AG04449 (cell line): ENCODE data around the gene AANAT.
A peak's percentile ranks its signal among the peaks of the same experiment; 100 is the strongest.

Experiments
- CTCF ChIA-PET: fragments of 350-600 bp; formaldehyde crosslinking; extraction: SDS; loops from one replicate; lab custom pipeline; 2021; ENCODE audit warnings: antibody characterized with exemption; lab: Yijun Ruan, JAX
- POLR2A ChIA-PET: fragments of 400-600, 350-600 bp; formaldehyde crosslinking; extraction: SDS; loops from one replicate; lab custom pipeline; 2020; ENCODE audit warnings: antibody characterized with exemption, inconsistent platforms; lab: Yijun Ruan, JAX
- DNase-seq: peaks from one replicate; pipeline ENCODE4 v3.0.0-alpha.2; 2010; ENCODE audit warnings: low read depth, low spot score
- H3K4me3 ChIP-seq: 2 replicates; pipeline ENCODE4 v1.5.1; 2011; ENCODE audit warnings: low read depth, mild to moderate bottlenecking, control low read depth, low read length
- TF ChIP-seq, protein P1 (sequence below): IDR thresholded peaks from one replicate; pipeline ENCODE4 v1.5.1; 2011; ENCODE audit warnings: mild to moderate bottlenecking, moderate library complexity, low read length, control low read depth, inconsistent platforms; ENCODE audit not compliant: insufficient read depth; ENCODE audit errors: missing control alignments

The AANAT gene

DNA sequence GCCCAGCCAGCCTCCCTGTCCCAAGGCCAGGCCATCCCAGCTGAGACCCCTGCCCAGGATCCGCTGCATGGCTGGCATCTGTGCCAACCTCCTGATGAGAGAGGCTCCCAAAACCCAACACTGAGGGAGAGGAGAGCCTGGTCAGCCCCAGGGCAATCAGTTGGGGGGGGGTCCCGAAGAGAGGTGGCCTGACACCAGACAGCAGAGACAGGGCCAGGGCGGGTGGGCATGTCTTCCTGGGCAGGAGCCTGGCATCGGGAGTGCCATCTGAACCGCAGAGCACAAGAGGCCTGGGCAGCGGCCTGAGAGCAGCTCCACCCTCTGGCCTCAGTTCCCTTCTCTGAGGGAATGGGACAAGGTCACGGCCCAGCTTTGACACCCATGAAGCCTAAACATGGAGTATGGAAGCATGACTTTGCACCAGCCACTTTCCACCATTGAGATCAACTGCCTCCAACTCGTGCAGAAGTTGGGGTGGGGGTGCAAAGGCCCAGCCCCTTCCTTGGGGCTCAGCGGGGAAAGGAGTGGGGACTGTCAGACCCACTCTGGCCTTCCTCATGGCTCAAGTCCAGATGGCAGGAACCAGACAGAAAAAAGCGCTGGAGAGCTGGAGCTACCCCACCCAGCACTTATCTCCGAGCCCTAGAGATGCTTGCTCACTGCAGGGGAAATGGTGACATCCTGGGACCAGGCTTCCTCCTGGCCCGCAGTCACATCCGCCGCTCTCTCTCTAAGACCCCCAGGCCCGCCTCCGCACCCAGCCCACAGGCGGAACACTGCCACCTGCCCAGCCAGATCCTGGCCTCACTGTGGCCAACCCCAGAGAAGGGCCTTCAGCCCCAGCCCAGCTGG is 24.1 kb downstream of the AANAT start:
- ChIA-PET POLR2A (no interaction called here), CTCF (interaction anchor here (1.8 to 34.2 kb wide), 3 partner anchors 9 to 27 kb away, joined by 4 to 1209 read pairs (median 47); partner anchors contain the start of genes AANAT and UBE2O)
- H3K4me3 ChIP-seq, result no peak overlapping the region
- TF ChIP-seq, protein P1, sequence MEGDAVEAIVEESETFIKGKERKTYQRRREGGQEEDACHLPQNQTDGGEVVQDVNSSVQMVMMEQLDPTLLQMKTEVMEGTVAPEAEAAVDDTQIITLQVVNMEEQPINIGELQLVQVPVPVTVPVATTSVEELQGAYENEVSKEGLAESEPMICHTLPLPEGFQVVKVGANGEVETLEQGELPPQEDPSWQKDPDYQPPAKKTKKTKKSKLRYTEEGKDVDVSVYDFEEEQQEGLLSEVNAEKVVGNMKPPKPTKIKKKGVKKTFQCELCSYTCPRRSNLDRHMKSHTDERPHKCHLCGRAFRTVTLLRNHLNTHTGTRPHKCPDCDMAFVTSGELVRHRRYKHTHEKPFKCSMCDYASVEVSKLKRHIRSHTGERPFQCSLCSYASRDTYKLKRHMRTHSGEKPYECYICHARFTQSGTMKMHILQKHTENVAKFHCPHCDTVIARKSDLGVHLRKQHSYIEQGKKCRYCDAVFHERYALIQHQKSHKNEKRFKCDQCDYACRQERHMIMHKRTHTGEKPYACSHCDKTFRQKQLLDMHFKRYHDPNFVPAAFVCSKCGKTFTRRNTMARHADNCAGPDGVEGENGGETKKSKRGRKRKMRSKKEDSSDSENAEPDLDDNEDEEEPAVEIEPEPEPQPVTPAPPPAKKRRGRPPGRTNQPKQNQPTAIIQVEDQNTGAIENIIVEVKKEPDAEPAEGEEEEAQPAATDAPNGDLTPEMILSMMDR, result no peak
- DNase-seq, result no peak

DNA sequence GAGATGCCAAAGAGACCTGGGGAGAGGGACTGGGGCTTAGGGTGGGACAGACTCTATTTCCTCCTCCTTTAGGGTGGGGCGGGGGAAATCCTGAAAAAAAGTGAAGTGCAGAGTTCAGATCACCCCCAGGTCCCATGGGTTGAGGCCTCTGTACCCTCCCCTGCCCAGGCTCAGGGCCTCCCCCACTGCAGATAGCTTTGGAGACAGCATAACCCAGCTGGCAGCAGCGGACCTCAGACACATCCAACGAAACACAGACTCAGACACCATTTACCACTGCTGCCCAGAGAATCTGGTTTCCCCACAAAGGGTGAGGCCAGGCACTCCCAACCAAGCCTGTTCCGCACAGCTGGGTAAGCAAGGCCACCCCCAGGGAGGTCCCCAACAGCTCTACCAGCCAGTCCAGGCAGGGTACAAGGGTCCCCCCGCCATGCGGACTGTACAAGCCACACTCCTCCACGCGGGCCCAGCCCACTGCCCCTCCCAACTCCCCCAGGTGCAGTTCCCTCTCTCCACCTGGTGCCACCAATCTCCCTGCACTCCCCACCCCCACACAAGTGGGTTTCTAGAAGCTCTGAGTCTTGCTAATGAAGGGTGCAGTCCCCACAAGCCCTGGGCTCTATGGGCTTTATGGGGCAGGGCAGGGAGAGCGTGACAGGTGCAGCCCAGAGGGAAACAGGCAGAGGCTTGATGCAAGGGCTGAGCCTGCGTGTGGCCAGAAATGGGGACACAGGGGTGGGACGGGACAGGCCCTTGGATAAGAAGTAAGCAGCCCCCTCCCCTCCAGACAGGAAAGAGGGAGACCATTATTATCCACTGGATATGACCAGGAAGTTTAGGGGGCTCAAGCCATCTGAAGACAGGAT is 25.0 kb downstream of the AANAT start:
- POLR2A ChIA-PET, result interaction anchor here (0.7 to 1.0 kb wide), 2 partner anchors 9 to 15 kb away, joined by 3 to 4 read pairs; partner anchors contain the start of gene RHBDF2
- no peak overlapping the region for H3K4me3 ChIP-seq
- TF ChIP-seq, protein P1, result no peak
- CTCF ChIA-PET, result interaction anchor here (0.9 to 34.2 kb wide), 5 partner anchors 8 to 28 kb away, joined by 3 to 1209 read pairs (median 8); partner anchors contain the start of genes AANAT and UBE2O
- no peak for DNase-seq

DNA sequence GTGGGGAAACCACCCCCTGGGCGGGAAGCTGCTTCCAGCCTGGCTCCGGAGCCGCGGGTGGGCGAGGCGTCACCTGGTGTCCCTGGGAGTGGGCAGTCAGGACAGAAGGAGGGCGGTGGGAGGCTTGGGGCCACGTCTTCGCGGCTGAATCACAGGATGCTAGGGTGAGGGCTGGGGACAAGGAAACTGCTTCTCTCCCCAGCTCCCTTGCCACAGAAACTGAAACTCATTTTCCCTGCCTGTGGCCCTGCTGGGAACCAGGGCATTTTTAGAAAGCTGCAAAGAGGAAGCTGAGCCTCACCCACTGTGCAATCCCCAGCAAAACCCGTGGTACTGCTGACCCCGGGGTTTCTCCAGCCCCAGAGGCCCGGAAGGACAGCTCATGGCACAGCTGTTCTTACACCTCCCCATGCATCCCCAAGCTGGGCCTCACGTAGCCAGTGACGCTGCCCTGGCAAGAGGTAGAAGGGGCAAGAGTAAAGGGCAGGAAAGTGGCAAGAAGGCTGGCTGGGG is 25.6 kb downstream of the AANAT start:
- TF ChIP-seq, protein P1, result no peak
- no peak for DNase-seq
- peak overlapping the region; percentile 12; the same call in 1 of the 2 replicates for H3K4me3 ChIP-seq
- CTCF ChIA-PET, result interaction anchor here (0.9 to 34.2 kb wide), 4 partner anchors 10 to 29 kb away, joined by 3 to 1209 read pairs (median 28); partner anchors contain the start of genes AANAT and UBE2O
- POLR2A ChIA-PET, result interaction anchor here (0.7 to 1.0 kb wide), 2 partner anchors 9 to 16 kb away, joined by 3 to 4 read pairs; partner anchors contain the start of gene RHBDF2

DNA sequence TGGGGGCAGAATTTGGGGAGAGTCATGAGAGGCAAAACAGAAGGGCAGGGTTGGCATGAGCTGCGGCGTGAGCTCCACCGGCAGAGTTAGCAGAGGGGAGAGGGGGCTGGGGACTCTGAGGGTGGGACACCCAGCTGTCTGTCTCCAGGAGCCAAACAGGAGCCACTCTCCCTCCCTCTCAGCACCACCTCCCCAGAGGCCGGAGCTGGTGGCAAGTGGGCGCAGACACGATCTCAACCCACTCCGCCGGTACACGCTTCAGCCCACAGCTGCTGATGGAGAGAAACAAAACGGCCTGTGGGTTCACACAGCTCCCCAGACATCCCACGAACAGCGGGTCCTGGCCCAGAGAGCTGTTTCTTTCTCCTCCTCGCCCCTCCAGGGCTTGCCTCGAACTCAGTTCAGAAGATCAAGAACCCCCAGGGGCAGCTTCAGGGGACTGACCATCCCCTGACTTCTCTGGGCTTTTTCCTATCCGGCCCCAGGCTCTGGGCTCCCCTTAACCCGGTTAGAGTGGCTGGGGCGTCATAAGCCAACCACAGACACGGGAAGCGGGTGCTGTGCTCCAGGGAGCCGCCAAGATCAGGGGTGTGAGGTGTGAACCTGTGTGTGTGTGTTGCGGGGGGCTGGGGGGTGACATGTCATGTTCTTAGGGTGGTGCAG is 26.2 kb downstream of the AANAT start:
- no peak overlapping the region for H3K4me3 ChIP-seq
- TF ChIP-seq, protein P1, result no peak
- ChIA-PET POLR2A (interaction anchor here (0.7 to 1.0 kb wide), 2 partner anchors 8 to 16 kb away, joined by 3 to 4 read pairs; partner anchors contain the start of gene RHBDF2), CTCF (interaction anchor here (0.9 to 34.2 kb wide), 5 partner anchors 10 to 29 kb away, joined by 3 to 1209 read pairs (median 8); partner anchors contain the start of genes AANAT and UBE2O)
- no peak for DNase-seq

DNA sequence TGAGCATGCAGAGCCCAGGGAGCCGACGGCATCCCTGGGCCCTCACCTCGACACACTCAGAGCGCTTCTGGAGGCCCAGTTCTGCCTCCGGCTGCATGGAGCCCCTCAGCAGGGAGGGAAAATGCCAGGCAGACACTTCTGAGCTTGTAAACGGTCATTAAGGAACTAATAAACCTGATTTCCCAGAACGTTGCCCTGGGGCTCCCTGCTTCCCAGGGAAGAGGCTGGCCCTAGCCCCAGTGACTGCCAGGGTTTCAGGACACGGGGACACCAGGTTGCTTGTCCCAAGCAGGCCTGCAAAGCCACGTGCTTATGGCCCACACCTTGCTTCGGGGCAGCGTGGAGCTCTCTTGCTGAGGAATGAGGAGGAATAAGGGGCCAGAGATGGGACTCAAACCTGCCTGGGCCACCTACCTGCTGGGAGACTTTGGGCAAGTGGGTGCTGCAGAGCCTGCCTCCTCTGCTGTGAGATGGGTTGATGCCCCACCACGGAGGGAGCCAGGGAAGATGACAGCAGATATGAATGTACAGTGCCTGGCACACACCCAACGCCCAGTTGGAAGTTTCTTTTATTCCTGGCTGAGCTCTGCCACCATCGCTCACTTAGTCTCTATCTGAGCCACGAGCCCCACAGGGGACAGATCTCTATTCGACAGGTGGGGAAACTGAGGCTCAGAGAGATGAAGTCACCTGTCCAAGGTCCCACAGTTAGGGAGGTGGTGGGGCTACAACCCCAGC is 28.4 kb downstream of the AANAT start:
- no peak for DNase-seq
- POLR2A ChIA-PET, result no interaction called here
- no peak overlapping the region for H3K4me3 ChIP-seq
- TF ChIP-seq, protein P1, result no peak
- CTCF ChIA-PET, result interaction anchor here (0.8 to 34.2 kb wide), 4 partner anchors 11 to 31 kb away, joined by 3 to 1209 read pairs (median 3); partner anchors contain the start of genes AANAT and UBE2O
